Ishikawa (cell line): Measurements from ENCODE around the gene NRCAM.

Experiments used
- CEBPB ChIP-seq: IDR thresholded peaks from 2 replicates; pipeline ENCODE4 v1.6.1; 2012
- CREB1 ChIP-seq: IDR thresholded peaks from 2 replicates; pipeline ENCODE4 v1.6.1; 2012; ENCODE audit warnings: low read depth
- EGR1 ChIP-seq: IDR thresholded peaks from 2 replicates; pipeline ENCODE4 v1.6.1; 2012
- EP300 ChIP-seq: IDR thresholded peaks from 2 replicates; pipeline ENCODE4 v1.6.1; 2012; ENCODE audit warnings: borderline replicate concordance
- RAD21 ChIP-seq: IDR thresholded peaks from 2 replicates; pipeline ENCODE4 v1.6.1; 2012; ENCODE audit warnings: low read depth
- TAF1 ChIP-seq: IDR thresholded peaks from 2 replicates; pipeline ENCODE4 v1.6.1; 2012; ENCODE audit warnings: low read depth, mild to moderate bottlenecking
- TCF12 ChIP-seq: IDR thresholded peaks from 2 replicates; pipeline ENCODE4 v1.6.1; 2012; ENCODE audit warnings: low read depth
- USF1 ChIP-seq: IDR thresholded peaks from 2 replicates; pipeline ENCODE4 v1.6.1; 2012
- YY1 ChIP-seq: IDR thresholded peaks from 2 replicates; pipeline ENCODE4 v1.6.1; 2012; ENCODE audit warnings: low read depth
- TF ChIP-seq, protein P1 (sequence below): IDR thresholded peaks from 2 replicates; pipeline ENCODE4 v1.6.1; 2012; ENCODE audit warnings: low read depth, mild to moderate bottlenecking

- TF ChIP-seq CEBPB (no peak), CREB1 (no peak), USF1 (no peak), RAD21 (no peak), EP300 (no peak), EGR1 (no peak), TAF1 (no peak), YY1 (no peak), TCF12 (no peak)
- TF ChIP-seq, protein P1, sequence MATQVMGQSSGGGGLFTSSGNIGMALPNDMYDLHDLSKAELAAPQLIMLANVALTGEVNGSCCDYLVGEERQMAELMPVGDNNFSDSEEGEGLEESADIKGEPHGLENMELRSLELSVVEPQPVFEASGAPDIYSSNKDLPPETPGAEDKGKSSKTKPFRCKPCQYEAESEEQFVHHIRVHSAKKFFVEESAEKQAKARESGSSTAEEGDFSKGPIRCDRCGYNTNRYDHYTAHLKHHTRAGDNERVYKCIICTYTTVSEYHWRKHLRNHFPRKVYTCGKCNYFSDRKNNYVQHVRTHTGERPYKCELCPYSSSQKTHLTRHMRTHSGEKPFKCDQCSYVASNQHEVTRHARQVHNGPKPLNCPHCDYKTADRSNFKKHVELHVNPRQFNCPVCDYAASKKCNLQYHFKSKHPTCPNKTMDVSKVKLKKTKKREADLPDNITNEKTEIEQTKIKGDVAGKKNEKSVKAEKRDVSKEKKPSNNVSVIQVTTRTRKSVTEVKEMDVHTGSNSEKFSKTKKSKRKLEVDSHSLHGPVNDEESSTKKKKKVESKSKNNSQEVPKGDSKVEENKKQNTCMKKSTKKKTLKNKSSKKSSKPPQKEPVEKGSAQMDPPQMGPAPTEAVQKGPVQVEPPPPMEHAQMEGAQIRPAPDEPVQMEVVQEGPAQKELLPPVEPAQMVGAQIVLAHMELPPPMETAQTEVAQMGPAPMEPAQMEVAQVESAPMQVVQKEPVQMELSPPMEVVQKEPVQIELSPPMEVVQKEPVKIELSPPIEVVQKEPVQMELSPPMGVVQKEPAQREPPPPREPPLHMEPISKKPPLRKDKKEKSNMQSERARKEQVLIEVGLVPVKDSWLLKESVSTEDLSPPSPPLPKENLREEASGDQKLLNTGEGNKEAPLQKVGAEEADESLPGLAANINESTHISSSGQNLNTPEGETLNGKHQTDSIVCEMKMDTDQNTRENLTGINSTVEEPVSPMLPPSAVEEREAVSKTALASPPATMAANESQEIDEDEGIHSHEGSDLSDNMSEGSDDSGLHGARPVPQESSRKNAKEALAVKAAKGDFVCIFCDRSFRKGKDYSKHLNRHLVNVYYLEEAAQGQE: no peak
These were observed 198.3 kb downstream of the NRCAM start for GRCh38 chr7:108257954-108258353.
